Tibial nerve (tissue), 4 donors: ENCODE data around the gene PSMB2.

ENCODE experiments used
- EP300 ChIP-seq, 2 donors: sonication (generic); formaldehyde crosslinking; IDR thresholded peaks; one replicate each; pipeline ENCODE4 v1.6.1; 2017; ENCODE audit warnings: antibody characterized with exemption in 2 of 2, mild to moderate bottlenecking in 1 of 2
- TF ChIP-seq, protein P1 (sequence below), 5 experiments: fragments of 200-600 bp in 3 of 5; fragments of 450-650 bp in 2 of 5; sonication (generic) in 3 of 5; IDR thresholded peaks; one replicate each; pipeline ENCODE4 v1.5.1; 2016 to 2019; ENCODE audit warnings: antibody characterized with exemption in 5 of 5, mild to moderate bottlenecking in 3 of 5, moderate library complexity in 2 of 5

- TF ChIP-seq, protein P1, sequence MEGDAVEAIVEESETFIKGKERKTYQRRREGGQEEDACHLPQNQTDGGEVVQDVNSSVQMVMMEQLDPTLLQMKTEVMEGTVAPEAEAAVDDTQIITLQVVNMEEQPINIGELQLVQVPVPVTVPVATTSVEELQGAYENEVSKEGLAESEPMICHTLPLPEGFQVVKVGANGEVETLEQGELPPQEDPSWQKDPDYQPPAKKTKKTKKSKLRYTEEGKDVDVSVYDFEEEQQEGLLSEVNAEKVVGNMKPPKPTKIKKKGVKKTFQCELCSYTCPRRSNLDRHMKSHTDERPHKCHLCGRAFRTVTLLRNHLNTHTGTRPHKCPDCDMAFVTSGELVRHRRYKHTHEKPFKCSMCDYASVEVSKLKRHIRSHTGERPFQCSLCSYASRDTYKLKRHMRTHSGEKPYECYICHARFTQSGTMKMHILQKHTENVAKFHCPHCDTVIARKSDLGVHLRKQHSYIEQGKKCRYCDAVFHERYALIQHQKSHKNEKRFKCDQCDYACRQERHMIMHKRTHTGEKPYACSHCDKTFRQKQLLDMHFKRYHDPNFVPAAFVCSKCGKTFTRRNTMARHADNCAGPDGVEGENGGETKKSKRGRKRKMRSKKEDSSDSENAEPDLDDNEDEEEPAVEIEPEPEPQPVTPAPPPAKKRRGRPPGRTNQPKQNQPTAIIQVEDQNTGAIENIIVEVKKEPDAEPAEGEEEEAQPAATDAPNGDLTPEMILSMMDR (IDR thresholded peaks at IDR 0.05) = no peak
- TF ChIP-seq EP300 (IDR thresholded peaks at IDR 0.05) = no peak
Measured at GRCh38 chr1:35577071-35577998, 64.0 kb downstream of the PSMB2 start.
